Hindlimb muscle (tissue), 1 donor: Measurements from ENCODE around the gene LRRC18. TPM values are rescaled to one million over a fixed set of nuclear protein-coding genes. Genes with fewer than 3 reads are reported as not detected.

Experiments used
- DNase-seq: peaks from one replicate; pipeline ENCODE4 v3.0.0-alpha.2; 2013
- polyA plus RNA-seq: library from polyadenylated mRNA; unstranded; fragments of 120-200 nt; gene quantifications from one replicate; pipeline ENCODE4 v1.2.1, GENCODE V29; 2013; ENCODE audit not compliant: insufficient read length

The LRRC18 gene
- polyA plus RNA-seq: 0.12 TPM

DNA sequence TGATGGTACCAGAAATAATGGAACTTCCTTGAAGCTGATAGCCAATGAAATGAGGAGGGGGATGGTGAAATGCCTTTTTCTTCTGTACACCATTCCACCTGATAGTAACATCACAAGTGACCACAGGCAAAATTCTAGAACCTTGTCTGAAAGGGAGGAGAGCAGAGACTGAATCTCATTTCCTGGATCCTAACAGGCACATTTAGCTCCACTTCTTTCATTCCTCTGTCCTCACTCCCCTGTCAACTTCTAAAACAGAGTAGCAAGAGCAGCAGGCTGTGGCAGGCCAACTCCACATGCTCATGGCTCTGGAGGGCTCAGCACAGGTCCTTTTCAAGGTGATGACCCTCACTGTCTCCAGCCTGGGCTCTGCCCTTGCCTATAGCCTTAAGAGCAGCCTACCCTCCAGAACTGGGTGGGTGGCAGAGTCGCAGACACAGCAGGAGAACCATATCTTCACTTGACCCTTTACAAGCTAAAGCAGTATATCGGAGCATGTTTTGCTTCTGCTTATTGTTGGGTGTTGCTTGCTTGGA, at the start of gene LRRC18:
Gene LRRC18, minus strand, starts transcription at position 51 of the 536 bp plus-strand sequence. CDS start 25,685 bp downstream, outside the sequence.
- no peak for DNase-seq

DNA sequence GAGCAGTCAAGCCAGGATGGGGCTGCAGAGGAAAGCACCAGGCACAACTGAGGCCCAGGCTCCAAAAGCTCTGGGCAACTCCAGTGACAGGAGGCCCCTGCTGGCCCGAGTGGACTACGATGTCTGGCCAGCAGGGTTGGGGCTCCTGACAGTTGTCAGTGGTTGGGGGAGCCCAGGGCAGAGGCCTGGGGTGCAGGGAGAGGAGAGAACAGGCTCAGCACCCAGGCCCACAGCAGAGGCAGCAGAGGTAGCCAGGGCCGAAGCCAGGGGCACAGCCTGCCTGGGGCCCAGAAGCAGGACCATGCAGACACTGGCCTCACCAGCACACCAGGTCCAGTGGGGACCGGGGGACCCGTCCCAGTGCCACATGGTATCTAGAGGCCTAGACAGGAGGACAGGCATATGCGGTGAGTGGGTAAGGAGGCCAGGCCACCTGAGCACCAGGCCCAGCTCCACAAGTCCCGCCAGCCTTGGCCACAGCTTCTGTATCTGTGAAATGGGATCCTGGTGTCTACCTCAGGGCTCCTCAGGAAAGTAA, 46.0 kb upstream of the LRRC18 start:
- no peak for DNase-seq

DNA sequence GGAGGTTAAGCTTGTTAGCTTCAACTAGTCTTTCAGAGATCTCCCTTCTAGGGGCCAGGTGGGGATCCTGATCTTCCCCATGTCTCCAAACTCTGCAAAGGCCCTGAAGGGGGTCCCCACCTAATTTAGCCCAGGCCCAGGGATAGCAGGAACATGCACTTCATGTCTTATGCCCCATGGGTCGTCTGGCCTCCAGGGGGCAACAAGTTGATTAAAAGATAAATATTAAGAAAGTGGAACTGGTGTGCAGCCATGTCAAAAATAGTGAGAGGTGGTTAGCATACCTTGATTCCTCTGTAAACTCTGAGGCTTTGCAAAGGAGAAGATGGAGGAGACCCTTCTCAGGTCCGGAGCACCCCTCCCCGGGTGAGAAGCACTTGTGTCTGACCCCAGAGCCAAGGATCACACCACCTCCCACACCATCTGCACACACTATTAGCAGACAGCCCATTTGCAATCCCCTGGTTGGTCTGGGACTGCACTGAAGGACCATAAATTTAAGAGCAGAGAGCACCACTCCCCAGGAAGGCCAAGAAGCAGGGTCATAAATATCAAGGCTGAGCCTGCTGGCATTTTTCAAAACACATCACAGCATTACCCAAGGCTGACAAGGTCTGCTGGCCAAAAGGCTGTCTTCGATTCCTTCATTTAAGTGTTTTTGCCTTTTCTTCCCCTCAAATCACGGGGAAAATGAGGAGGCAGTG, 44.2 kb upstream of the LRRC18 start:
- no peak for DNase-seq

DNA sequence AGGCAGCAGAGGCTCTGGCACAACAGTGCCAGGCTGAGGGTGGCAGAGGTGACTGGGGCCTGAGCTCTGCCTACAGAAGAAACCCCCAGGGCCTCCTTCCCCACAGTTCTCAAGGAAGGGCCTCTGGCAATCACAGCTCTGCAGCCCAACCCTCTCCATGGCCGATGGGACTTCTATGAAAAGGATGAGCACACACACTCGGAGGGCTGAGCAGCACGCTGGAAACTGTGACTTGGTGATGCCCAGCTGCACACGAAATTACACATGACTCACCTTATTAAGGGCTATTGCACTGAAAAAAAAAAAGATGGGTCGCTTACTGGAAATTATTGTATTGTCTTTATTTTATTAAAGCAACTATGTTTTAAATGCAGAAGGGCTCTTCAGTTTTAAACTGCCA, 42.9 kb upstream of the LRRC18 start:
- DNase-seq: no peak

DNA sequence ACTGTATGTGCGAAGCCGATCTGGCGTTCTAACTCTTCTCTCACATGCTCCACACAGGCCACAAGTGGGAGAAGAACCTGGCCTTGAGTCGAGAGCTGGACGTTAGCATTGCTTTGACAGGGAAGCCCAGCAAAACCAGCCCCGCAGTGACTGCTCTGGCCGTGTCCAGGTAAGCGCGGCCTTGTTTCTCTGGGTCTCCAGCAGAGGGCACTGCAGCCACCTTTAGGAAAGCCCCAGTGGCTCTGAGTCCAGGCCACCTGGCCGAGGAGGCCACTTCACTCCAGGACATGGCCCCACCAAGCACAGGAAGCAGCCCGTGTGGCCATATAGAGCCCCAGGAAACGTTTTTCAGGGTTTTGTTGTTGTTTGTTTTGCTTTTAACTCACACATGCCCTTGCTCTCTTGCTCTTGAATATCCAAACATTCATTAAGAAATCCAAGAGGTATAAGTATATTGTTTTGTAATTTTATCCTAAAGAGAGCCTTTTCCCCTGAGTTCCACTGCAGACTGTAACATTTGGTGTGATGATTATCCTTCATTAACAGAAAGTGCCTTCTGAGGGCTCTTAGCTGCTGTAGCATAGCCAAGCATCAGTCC, 41.8 kb upstream of the LRRC18 start:
- peak; percentile 42 for DNase-seq

DNA sequence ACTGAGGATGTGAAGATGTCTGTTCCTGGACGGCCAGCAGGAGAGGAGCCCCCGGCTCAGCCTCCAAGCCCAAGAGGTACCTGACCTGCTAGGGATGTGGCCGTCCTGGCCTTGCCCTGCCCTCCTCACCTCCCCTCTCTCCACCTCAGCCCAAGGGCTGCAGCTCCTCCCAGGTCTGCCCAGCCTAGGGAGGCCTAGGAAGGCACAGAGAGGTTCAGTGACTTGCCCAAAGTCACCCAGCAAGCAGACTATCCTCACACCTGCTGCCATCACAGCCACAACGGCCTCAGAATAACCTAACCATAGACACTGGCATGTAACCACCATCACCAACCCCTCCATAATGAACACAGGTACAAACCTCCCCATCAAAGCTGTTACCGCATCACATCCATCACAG, 38.7 kb upstream of the LRRC18 start:
- no peak for DNase-seq

DNA sequence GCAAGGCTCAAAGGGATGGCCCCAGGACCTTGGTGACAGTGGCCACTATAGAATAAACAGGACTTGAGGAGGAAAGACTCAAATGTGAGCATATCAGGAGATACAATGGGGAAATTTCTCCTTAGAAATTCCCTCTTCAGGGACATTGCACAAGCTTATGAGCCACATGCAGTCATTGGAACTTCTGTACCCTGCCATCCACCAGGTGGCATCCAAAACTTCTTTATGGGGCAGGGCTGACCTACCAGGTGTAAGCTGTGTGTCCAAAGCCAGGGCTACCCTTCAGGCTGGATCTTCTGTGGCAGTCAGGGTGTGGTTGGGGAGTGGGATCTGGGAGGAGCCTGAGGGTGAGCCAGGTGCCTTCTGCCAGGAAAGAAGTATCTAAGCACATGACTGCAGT, 36.6 kb upstream of the LRRC18 start:
- DNase-seq: no peak

DNA sequence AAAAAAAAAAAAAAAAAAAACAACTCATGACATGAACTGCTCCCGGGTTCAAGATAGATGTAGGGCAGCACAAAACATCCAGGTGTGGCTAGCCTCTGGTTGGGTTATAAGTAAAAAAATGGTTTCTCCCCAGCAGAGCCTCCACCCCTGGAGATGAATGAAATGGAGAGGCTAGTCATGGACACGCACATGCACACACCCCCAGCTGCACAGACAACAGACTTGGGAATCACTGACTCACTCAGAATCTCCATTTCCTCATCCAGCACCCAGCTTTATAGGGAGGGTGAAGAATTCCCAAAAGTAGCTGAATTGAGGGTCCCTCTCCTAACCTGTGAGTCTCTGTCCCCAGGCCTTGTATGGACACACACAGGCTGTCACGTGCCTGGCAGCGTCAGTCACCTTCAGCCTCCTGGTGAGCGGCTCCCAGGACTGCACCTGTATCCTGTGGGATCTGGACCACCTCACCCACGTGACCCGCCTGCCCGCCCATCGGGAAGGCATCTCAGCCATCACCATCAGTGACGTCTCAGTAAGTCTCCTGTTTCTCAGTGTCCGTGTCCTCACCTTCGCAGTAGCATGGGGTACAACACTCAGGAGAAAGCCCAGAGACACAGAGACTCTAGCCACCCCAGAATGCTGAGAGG, 35.0 kb upstream of the LRRC18 start:
- DNase-seq: no peak

DNA sequence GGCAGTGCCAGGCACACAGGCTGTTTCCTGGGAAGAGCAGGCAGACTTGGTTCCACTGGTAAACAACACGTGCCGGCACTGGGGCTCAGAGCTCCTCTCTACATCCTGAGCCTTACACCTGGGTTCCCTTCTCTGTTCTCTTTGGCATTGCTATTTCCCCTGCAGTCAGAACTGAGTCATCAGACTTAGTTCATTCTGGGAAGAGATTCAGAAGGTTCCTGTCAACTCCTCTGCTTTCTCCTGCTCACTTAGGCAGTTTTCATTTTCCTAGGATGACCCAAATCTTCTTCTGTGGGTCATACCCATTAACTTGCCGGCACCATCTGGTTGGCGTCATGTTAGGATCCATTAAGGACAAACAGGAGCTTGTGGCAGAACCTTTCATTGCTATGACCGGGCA, 33.4 kb upstream of the LRRC18 start:
- no peak for DNase-seq

DNA sequence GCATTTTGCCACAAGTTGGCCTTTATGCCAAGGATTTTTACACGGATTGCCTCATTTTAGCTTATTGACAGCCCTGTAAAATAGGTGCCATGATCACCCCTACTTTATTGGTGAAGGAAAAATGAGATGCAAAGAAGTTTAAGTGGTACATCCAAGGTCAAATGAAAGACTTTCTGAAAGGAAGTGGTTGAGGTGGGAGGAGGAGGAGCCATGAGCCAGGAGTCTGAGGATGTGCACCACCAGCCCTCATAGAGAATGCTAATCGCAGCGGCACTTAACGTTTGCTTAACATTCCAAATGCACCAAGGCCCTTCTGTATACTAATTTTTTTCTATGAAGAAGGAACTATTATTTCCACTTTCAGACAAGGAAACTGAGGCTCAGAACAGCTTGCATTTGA, 31.0 kb upstream of the LRRC18 start:
- no peak for DNase-seq

DNA sequence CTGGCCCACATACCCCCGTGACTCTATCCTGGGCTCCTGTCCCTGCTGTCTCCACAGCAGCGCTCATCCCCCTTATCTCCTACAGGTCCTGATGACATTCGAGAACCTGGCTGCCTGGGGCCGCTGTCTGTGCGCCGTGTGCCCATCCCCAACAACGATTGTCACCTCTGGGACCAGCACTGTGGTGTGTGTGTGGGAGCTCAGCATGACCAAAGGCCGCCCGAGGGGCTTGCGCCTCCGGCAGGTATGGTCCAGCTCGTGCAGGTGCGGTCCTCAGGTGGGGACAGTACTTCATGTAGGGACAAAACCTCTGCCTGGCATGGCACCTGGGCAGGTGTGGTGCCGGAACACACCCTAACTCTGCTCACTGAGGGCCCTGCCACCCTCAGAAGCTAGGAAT, 30.4 kb upstream of the LRRC18 start:
- no peak for DNase-seq

DNA sequence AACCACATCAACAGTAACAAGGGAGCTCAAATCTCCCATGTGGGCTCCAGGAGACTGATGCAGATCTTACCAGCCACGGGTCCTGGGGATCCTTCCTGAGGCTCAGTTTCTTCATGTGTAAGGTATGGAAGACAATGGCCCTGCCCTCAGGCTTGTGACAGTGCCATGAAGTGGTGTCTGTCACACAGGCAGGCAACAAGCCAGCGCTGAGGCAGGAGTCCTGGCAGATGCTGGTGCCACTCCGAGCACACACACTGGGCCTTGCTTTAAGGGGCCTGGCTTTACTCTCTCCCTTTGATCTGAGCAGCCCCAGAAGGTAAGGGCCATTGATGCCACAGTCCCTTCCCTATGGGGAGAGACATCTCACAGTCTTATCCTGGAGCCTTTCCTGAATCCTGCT, 28.4 kb upstream of the LRRC18 start:
- DNase-seq: no peak

DNA sequence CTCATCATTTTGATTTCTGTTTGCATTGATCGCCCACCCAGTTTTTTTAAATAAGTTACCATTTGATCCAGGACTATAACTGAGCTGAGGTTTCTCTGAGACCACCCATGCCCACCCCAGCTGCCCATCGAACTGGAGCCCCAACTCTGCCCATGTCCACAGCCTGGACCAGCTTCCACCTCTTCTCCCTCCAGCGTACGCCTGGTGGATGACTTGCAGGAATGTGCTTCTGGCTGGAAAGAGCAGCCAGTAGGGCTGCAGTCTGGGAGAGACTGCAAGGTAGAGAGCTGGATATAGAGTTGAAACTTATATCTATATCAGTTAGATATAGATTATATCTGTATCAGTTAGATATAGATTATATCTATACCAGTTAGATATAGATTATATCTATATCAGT, 25.8 kb upstream of the LRRC18 start:
- no peak for DNase-seq

DNA sequence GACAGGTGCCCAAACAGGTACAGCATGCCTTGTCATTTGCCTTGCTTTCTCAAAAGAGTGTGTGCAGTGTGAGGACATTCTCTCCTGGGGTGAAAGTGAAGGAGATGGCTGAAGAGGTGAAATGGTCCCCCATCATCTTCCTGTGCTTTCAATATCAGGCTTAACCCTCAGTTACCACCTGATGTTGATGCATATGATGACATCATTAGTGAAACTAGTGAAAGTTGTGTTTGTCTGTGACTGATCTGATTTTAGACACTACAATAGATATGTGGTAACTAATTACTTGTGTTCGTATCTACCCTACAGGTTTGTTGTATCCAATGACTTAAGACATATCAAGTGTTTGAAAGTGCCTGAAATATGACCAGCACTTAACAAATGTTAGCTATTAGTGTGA, 24.4 kb upstream of the LRRC18 start:
- no peak for DNase-seq

DNA sequence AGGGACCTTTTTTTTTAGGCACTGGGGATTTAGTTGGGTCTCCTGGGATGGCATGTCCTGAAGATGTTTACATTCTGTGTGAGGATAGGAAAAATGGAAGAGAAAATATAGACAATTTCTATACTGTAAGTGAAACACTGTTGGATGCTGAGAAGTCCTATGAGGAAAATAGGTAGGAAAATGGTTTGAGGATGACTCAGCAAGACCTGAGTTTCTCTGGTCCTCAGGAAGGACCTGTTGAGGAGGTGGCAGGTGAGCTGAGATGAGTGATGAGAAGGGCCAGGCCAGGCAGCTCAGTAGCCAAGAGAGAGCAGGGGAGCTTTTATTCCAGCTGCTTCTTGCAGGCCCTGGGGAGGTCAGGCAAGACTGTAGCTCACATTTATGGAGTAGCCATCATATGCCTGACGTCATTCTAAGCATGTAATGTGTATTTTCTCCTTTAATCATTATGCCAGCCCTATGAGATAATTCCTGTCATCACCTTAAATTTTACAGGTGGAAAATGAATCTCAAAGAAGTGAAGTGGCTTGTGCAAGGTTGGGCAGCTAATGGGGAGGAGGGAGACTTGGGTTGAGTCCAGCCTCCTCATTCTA, 19.1 kb upstream of the LRRC18 start:
- no peak for DNase-seq

DNA sequence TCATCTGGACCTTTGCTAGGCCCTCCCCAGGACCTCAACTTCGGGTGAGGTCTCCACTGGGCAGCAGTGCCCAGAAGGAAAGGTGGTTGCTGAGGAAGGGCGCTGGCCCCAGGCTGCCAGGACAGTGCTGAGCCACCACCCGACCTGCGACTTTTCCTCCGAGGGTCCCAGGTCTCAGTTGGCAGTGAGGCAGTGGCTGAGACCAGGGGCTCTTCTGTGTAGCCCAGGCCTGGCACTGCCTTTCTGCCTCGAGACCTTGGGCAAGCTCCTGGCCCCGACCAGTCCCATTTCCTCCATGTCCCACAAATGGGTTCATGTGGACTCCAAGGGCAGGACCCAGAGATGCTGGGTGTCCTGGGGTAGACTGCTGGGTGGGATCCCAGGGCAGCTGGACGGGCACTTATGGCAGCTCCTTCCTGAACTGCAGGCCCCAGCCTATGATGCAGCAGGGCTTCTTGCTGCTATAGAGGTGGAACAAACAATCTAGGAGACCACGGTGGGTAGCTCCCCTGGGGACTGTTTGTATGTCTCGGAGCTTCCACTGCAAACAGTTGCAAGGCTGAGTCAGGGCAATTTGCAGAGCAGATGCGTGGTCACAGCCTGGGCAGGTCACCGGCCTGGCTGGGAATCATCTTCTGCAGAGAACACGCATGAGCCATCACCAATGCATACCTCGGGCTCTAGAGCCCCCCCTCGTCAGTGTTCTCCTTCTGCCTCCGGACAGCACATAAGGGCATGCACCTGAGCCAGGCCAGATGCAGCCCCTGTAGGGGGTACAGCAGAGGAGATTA, 17.9 kb upstream of the LRRC18 start:
- no peak for DNase-seq

DNA sequence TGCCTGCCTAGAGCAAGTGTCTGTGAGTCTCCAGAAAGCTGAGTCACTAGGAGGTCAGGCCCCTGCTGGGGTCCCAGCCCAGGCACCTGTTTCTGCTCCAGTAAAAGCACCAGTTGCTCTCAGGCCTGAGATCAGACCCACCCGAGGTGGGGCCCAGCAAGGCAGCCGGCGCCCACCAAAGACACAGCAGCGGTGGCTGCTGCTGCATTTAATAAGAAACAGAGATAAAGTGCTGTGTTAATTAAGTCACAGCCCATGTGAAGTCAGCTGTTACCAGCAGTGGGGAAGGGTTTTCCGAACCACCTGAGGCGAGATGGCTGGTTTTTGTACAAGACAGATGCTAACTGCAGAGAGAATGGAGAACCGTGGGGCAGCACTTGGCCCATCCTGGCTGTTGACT, 12.1 kb upstream of the LRRC18 start:
- no peak for DNase-seq

DNA sequence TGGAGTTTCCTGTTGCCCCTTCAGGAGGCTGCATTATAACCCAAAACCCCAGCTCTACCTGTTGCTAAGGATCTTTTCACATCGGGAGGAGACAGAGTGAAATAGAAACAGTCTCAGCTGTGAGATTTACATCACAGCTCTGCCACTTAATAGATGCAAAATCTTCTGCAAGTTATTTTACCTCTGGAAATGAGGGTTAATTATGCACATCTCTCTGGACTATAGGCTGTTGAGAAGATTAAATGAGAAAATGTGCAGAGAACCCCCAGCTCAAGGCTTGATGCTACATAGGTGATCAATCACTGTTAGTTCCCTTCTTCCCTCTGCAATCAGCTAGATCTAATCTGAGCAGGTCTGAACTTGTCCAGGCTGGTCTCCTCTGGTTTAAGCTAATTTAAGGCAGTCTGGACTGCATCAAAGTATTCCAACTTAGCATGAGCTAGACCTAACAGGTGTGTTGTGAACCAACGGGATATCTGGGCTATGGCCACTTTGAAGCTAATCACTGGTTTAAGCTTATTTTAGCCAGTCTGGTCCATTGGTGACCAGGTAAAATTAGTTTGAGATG, 8.9 kb upstream of the LRRC18 start:
- no peak for DNase-seq

DNA sequence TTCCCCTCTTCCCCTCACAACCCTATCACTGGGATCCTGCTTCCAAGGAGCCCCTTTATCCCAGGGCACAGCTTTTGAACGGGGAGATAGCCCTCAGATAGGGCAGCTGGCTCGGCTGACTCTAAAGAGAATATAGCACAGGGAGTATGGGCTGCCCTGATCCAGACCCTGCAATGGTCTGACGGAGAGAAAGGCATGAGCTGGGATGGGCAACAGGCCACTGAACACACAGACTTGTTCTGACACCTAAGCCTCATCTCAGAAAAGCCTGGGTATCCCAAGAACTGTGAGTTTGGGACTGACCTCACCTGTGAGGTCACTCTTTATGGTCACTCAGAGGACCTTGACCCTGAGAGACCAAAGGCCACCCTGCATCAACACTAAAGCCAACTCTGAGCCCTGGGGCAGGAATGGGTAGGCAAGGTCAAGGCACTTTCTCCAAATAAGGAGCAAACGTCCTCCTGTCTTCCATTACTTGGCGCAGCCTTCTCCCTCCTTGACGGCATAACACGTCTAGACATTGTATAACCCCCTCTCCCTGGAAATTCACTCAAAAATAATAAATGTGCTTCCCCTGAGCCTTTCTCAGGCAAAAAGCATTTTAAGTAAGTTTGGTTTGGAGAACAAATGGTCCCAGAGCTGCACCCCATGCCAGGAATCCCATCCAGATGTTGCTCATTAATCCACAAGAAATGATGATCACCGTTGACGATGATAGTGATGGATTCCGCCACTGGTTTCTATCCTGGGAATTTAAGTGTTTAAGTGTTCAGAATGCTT, 8.2 kb upstream of the LRRC18 start:
- no peak for DNase-seq

DNA sequence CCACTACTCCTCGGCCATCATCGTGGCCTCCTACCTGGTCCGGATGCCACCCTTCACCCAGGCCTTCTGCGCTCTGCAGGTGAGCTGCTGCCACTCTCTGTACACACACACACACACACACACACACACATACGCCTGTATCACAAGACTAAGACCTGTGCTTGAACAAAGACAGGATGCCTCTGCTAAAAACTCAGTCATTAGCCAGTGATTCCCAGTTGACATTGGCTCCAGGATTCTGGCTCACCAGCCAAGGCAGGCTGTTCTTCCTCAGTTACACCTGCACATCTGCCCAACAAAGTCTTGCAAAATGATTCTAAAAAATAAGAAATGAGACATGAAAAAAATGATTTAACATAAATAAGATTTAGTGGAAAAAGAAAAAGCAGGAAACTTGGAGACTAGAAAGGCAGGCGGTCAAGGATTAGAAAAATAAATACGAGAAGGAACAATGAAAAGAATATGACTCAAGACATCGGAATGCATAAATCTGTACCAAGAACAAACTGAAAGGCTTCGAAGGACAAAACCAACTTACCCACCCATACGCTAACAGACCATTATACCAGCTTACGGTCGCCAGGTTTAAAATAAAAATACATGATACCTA, 7.4 kb upstream of the LRRC18 start:
- no peak for DNase-seq

DNA sequence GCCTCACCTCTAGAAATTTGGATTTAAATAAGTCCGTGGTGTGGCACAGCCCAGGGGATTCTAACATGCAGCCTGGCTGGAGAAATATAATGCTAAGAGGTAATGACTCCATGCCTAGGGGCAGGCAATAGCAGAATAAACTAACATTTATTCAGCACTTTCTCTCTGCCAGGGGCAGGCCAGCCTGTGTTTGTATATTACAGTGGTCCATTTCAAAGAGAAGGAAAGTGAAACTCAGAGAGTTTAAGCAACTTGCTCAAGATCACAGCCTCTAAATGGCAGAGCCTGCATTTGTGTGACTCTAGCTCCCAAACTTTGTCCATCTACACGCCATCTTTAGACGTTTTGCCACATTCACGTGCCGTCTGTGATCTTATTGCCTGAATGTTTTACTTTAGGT, 6.7 kb upstream of the LRRC18 start:
- no peak for DNase-seq
